ENCODE measurements around the gene SCUBE1.

GRCh38 chr22:43384863-43385262 lies 41.7 kb upstream of the SCUBE1 start:
- no peak for TF ChIP-seq CREM (IDR thresholded peaks at IDR 0.05; ENCODE audit: low read depth)
- TF ChIP-seq NFXL1 (IDR thresholded peaks at IDR 0.05; ENCODE audit: borderline replicate concordance), result no peak
- TF ChIP-seq BCL3 (IDR thresholded peaks at IDR 0.05; ENCODE audit: borderline replicate concordance, insufficient read depth, low read depth, low read length, poor library complexity, severe bottlenecking), result no peak
- no peak for TF ChIP-seq ZZZ3 (IDR thresholded peaks at IDR 0.05; ENCODE audit: control insufficient read depth, insufficient read length, low read depth)
- TF ChIP-seq, protein P1, sequence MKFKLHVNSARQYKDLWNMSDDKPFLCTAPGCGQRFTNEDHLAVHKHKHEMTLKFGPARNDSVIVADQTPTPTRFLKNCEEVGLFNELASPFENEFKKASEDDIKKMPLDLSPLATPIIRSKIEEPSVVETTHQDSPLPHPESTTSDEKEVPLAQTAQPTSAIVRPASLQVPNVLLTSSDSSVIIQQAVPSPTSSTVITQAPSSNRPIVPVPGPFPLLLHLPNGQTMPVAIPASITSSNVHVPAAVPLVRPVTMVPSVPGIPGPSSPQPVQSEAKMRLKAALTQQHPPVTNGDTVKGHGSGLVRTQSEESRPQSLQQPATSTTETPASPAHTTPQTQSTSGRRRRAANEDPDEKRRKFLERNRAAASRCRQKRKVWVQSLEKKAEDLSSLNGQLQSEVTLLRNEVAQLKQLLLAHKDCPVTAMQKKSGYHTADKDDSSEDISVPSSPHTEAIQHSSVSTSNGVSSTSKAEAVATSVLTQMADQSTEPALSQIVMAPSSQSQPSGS (IDR thresholded peaks at IDR 0.05; ENCODE audit: low read length), result no peak
- TF ChIP-seq, protein P2, sequence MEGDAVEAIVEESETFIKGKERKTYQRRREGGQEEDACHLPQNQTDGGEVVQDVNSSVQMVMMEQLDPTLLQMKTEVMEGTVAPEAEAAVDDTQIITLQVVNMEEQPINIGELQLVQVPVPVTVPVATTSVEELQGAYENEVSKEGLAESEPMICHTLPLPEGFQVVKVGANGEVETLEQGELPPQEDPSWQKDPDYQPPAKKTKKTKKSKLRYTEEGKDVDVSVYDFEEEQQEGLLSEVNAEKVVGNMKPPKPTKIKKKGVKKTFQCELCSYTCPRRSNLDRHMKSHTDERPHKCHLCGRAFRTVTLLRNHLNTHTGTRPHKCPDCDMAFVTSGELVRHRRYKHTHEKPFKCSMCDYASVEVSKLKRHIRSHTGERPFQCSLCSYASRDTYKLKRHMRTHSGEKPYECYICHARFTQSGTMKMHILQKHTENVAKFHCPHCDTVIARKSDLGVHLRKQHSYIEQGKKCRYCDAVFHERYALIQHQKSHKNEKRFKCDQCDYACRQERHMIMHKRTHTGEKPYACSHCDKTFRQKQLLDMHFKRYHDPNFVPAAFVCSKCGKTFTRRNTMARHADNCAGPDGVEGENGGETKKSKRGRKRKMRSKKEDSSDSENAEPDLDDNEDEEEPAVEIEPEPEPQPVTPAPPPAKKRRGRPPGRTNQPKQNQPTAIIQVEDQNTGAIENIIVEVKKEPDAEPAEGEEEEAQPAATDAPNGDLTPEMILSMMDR (IDR thresholded peaks at IDR 0.05 in 2 of 3, conservative IDR thresholded peaks at IDR 0.05 in 1 of 3; ENCODE audit: control insufficient read depth in 2 of 3, extremely low read depth in 1 of 3, insufficient read depth in 1 of 3, low read depth in 3 of 3, low read length in 3 of 3), result no peak
- TF ChIP-seq POLR2AphosphoS5 (IDR thresholded peaks at IDR 0.05; ENCODE audit: low read length), result no peak
- no peak for TF ChIP-seq RBBP5 (conservative IDR thresholded peaks at IDR 0.05)
- TF ChIP-seq RB1 (IDR thresholded peaks at IDR 0.05; ENCODE audit: borderline replicate concordance), result no peak
- TF ChIP-seq, protein P3, sequence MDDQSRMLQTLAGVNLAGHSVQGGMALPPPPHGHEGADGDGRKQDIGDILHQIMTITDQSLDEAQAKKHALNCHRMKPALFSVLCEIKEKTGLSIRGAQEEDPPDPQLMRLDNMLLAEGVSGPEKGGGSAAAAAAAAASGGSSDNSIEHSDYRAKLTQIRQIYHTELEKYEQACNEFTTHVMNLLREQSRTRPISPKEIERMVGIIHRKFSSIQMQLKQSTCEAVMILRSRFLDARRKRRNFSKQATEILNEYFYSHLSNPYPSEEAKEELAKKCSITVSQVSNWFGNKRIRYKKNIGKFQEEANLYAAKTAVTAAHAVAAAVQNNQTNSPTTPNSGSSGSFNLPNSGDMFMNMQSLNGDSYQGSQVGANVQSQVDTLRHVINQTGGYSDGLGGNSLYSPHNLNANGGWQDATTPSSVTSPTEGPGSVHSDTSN (IDR thresholded peaks at IDR 0.05; ENCODE audit: insufficient replicate concordance, low read depth, low read length), result no peak
- TF ChIP-seq BACH1 (IDR thresholded peaks at IDR 0.05; ENCODE audit: borderline replicate concordance), result no peak
- TF ChIP-seq, protein P4, sequence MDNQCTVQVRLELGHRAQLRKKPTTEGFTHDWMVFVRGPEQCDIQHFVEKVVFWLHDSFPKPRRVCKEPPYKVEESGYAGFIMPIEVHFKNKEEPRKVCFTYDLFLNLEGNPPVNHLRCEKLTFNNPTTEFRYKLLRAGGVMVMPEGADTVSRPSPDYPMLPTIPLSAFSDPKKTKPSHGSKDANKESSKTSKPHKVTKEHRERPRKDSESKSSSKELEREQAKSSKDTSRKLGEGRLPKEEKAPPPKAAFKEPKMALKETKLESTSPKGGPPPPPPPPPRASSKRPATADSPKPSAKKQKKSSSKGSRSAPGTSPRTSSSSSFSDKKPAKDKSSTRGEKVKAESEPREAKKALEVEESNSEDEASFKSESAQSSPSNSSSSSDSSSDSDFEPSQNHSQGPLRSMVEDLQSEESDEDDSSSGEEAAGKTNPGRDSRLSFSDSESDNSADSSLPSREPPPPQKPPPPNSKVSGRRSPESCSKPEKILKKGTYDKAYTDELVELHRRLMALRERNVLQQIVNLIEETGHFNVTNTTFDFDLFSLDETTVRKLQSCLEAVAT (IDR thresholded peaks at IDR 0.05), result no peak
- TF ChIP-seq NBN (IDR thresholded peaks at IDR 0.05), result no peak

Data from GM12878 (cell line).